K562 (cell line): ENCODE results near the gene VILL. TPM values are rescaled to one million over a fixed set of nuclear protein-coding genes. Genes with fewer than 3 reads are reported as not detected.

Experiments used
- EP400 ChIP-seq: fragments of 450-650 bp; IDR thresholded peaks from 2 replicates; pipeline ENCODE4 v1.6.1; 2017; ENCODE audit warnings: antibody characterized with exemption, mild to moderate bottlenecking, moderate library complexity
- ETS1 ChIP-seq: conservative IDR thresholded peaks from 2 replicates; pipeline ENCODE4 v1.6.1; 2011; ENCODE audit warnings: low read depth, mild to moderate bottlenecking, low read length; ENCODE audit not compliant: control insufficient read depth
- FOXK2 ChIP-seq, 2 experiments: fragments of 450-650 bp; IDR thresholded peaks in 1 of 2; conservative IDR thresholded peaks in 1 of 2; 2 replicates each; pipeline ENCODE4 v1.6.1; 2016; ENCODE audit warnings: low read depth in 2 of 2, mild to moderate bottlenecking in 1 of 2
- KLF16 ChIP-seq: IDR thresholded peaks from 2 replicates; pipeline ENCODE4 v1.6.1; 2016; ENCODE audit warnings: antibody characterized with exemption
- MTA3 ChIP-seq: fragments of 450-650 bp; formaldehyde crosslinking; IDR thresholded peaks from 2 replicates; pipeline ENCODE4 v1.6.1; 2017; ENCODE audit warnings: mild to moderate bottlenecking, borderline replicate concordance
- NBN ChIP-seq: fragments of 450-650 bp; IDR thresholded peaks from 2 replicates; pipeline ENCODE4 v1.6.1; 2016; ENCODE audit warnings: low read depth, mild to moderate bottlenecking
- POLR2B ChIP-seq: fragments of 450-650 bp; IDR thresholded peaks from 2 replicates; pipeline ENCODE4 v1.6.1; 2018; ENCODE audit warnings: low read depth; ENCODE audit not compliant: partially characterized antibody
- POLR3G ChIP-seq: IDR thresholded peaks from 2 replicates; pipeline ENCODE4 v1.6.1; 2011; ENCODE audit not compliant: insufficient read length, insufficient replicate concordance; ENCODE audit errors: extremely low read depth
- RB1 ChIP-seq: fragments of 450-650 bp; IDR thresholded peaks from 2 replicates; pipeline ENCODE4 v1.6.1; 2017; ENCODE audit warnings: low read depth, mild to moderate bottlenecking
- SMARCA4 ChIP-seq: fragments of 450-650 bp; IDR thresholded peaks from 2 replicates; pipeline ENCODE4 v1.6.1; 2016
- polyA plus RNA-seq, 8 experiments: library from polyadenylated mRNA; depleted of rRNA in 4 of 8; stranded (reverse) in 5 of 8; unstranded in 3 of 8; fragments of >200 nt; fragmentation: Nextera tagmentation in 2 of 8; fragmentation: Illumina TruSeq in 1 of 8; extraction: Ambion mirVana in 2 of 8; extraction: Trizol in 1 of 8; gene quantifications; 2 replicates each; pipeline versions ENCODE4 v1.2.1 to v1.2.3, GENCODE V29; 2011 to 2014; ENCODE audit warnings: inconsistent platforms in 1 of 8, missing spikeins in 1 of 8
- total RNA-seq, 7 experiments: library from RNA; depleted of rRNA in 6 of 7; stranded (reverse); fragments of >200 nt in 6 of 7; fragmentation: Illumina TruSeq in 2 of 7; extraction: Trizol in 2 of 7; gene quantifications; 2 replicates each; pipeline versions ENCODE4 v1.2.1 to v1.2.3, GENCODE V29; 2011 to 2021; ENCODE audit warnings: low replicate concordance in 1 of 7
- TF ChIP-seq, protein P1 (sequence below): fragments of 450-650 bp; IDR thresholded peaks from 2 replicates; pipeline ENCODE4 v1.6.1; 2016; ENCODE audit warnings: mild to moderate bottlenecking, moderate library complexity
- TF ChIP-seq, protein P2 (sequence below): fragments of 250-450 bp; sonication (Bioruptor Pico); IDR thresholded peaks from 2 replicates; pipeline ENCODE4 v1.5.1; 2021; ENCODE audit warnings: mild to moderate bottlenecking

Gene VILL
- total and polyA plus RNA-seq, 9 of the 15 experiments (the other 6 are each of a cell fraction or from before 2014, with no cell fraction given) = 0.11 to 16.0 (median 8.8) TPM

GRCh38 chr3:37996785-37997301 lies 6.3 kb downstream of the VILL start (continued):
- TF ChIP-seq, protein P1, sequence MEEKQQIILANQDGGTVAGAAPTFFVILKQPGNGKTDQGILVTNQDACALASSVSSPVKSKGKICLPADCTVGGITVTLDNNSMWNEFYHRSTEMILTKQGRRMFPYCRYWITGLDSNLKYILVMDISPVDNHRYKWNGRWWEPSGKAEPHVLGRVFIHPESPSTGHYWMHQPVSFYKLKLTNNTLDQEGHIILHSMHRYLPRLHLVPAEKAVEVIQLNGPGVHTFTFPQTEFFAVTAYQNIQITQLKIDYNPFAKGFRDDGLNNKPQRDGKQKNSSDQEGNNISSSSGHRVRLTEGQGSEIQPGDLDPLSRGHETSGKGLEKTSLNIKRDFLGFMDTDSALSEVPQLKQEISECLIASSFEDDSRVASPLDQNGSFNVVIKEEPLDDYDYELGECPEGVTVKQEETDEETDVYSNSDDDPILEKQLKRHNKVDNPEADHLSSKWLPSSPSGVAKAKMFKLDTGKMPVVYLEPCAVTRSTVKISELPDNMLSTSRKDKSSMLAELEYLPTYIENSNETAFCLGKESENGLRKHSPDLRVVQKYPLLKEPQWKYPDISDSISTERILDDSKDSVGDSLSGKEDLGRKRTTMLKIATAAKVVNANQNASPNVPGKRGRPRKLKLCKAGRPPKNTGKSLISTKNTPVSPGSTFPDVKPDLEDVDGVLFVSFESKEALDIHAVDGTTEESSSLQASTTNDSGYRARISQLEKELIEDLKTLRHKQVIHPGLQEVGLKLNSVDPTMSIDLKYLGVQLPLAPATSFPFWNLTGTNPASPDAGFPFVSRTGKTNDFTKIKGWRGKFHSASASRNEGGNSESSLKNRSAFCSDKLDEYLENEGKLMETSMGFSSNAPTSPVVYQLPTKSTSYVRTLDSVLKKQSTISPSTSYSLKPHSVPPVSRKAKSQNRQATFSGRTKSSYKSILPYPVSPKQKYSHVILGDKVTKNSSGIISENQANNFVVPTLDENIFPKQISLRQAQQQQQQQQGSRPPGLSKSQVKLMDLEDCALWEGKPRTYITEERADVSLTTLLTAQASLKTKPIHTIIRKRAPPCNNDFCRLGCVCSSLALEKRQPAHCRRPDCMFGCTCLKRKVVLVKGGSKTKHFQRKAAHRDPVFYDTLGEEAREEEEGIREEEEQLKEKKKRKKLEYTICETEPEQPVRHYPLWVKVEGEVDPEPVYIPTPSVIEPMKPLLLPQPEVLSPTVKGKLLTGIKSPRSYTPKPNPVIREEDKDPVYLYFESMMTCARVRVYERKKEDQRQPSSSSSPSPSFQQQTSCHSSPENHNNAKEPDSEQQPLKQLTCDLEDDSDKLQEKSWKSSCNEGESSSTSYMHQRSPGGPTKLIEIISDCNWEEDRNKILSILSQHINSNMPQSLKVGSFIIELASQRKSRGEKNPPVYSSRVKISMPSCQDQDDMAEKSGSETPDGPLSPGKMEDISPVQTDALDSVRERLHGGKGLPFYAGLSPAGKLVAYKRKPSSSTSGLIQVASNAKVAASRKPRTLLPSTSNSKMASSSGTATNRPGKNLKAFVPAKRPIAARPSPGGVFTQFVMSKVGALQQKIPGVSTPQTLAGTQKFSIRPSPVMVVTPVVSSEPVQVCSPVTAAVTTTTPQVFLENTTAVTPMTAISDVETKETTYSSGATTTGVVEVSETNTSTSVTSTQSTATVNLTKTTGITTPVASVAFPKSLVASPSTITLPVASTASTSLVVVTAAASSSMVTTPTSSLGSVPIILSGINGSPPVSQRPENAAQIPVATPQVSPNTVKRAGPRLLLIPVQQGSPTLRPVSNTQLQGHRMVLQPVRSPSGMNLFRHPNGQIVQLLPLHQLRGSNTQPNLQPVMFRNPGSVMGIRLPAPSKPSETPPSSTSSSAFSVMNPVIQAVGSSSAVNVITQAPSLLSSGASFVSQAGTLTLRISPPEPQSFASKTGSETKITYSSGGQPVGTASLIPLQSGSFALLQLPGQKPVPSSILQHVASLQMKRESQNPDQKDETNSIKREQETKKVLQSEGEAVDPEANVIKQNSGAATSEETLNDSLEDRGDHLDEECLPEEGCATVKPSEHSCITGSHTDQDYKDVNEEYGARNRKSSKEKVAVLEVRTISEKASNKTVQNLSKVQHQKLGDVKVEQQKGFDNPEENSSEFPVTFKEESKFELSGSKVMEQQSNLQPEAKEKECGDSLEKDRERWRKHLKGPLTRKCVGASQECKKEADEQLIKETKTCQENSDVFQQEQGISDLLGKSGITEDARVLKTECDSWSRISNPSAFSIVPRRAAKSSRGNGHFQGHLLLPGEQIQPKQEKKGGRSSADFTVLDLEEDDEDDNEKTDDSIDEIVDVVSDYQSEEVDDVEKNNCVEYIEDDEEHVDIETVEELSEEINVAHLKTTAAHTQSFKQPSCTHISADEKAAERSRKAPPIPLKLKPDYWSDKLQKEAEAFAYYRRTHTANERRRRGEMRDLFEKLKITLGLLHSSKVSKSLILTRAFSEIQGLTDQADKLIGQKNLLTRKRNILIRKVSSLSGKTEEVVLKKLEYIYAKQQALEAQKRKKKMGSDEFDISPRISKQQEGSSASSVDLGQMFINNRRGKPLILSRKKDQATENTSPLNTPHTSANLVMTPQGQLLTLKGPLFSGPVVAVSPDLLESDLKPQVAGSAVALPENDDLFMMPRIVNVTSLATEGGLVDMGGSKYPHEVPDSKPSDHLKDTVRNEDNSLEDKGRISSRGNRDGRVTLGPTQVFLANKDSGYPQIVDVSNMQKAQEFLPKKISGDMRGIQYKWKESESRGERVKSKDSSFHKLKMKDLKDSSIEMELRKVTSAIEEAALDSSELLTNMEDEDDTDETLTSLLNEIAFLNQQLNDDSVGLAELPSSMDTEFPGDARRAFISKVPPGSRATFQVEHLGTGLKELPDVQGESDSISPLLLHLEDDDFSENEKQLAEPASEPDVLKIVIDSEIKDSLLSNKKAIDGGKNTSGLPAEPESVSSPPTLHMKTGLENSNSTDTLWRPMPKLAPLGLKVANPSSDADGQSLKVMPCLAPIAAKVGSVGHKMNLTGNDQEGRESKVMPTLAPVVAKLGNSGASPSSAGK = peak; percentile 76
- TF ChIP-seq KLF16 = peak; percentile 55; the same call in 1 of the 2 replicates
- TF ChIP-seq RB1 = peak; percentile 75; the same call in 1 of the 2 replicates
- TF ChIP-seq ETS1 = peak; percentile 34; the same call in 1 of the 2 replicates
- TF ChIP-seq NBN = no peak
- peak; percentile 68 for TF ChIP-seq EP400
- TF ChIP-seq MTA3 = peak; percentile 88
- TF ChIP-seq POLR2B = no peak
- peak; percentile 89 to 92 for TF ChIP-seq FOXK2 (conservative IDR thresholded peaks at IDR 0.05 in 1 of 2, IDR thresholded peaks at IDR 0.05 in 1 of 2; ENCODE audit: low read depth in 2 of 2)
- TF ChIP-seq, protein P2, sequence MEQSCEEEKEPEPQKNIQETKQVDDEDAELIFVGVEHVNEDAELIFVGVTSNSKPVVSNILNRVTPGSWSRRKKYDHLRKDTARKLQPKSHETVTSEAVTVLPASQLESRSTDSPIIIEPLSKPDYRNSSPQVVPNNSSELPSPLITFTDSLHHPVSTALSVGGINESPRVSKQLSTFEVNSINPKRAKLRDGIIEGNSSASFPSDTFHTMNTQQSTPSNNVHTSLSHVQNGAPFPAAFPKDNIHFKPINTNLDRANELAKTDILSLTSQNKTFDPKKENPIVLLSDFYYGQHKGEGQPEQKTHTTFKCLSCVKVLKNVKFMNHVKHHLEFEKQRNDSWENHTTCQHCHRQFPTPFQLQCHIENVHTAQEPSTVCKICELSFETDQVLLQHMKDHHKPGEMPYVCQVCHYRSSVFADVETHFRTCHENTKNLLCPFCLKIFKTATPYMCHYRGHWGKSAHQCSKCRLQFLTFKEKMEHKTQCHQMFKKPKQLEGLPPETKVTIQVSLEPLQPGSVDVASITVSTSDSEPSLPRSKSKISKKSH (CRISPR knock-in tag) = no peak
- peak; percentile 65 for TF ChIP-seq SMARCA4
- TF ChIP-seq POLR3G = no peak
